GM18511 (cell line): ENCODE data around the gene SARNP.

ENCODE experiments used
- ATAC-seq: cut with Tn5 transposase; IDR thresholded peaks from one replicate; pipeline ENCODE4 v1.9.1; 2021; ENCODE audit warnings: mild to moderate bottlenecking, moderate library complexity; ENCODE audit not compliant: unreplicated experiment

The SARNP gene

DNA sequence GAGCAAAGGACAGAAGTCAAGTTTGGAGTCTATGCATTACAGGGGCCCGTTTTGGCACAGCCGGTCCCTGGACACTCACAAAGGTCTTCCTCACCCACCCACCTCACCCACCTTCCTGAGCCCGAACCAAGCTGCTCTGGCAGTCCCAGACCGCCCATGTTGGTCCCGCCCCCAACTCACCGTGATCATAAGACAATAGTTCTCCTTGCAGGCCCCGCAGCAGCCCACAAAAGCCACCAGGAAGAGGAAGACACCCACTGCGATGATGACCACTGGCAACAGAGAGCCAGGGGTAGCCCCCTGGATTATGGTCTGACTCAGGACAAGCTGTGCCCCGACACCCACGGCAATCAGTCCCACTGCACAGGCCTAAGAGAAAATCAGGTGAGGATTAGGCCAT is 90.6 kb downstream of the SARNP start:
- ATAC-seq = no peak

DNA sequence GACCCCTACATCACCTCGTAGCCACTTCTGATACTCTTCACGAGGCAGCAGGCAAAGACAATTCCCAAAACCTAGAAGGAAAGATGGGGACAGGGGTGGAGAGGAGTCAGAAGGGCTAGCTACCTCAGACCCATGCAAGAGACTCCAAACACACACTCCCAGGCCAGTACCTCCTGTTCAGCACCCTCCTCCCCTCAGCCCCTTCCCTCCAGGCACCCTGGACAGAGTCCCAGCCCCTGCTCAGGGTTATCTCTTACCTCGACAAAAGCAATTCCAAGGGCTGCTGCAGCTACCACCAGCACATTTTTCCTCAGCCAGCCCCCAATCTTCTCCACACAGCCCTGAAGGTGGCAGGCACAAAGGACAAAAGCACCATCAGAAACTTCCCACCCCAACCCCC is 92.0 kb downstream of the SARNP start:
- ATAC-seq = no peak

DNA sequence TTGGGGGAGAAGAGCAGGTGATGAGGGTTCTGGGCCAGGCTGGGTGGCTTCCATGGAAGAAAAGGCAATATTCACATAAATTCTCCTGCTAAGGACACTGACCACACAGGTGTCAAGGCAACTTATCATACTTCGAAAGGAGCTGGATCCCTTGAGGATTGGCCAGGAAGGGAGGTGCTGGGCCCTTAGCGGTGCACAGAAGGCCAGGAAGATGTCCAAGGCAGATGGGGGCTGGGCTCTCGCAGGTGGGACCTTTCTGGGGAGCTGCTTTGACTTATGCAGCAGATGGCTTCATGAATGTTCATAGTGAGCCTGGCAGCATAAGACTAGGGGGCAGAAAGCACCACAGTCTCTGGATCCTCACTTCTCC is 92.6 kb downstream of the SARNP start:
- ATAC-seq = no peak

DNA sequence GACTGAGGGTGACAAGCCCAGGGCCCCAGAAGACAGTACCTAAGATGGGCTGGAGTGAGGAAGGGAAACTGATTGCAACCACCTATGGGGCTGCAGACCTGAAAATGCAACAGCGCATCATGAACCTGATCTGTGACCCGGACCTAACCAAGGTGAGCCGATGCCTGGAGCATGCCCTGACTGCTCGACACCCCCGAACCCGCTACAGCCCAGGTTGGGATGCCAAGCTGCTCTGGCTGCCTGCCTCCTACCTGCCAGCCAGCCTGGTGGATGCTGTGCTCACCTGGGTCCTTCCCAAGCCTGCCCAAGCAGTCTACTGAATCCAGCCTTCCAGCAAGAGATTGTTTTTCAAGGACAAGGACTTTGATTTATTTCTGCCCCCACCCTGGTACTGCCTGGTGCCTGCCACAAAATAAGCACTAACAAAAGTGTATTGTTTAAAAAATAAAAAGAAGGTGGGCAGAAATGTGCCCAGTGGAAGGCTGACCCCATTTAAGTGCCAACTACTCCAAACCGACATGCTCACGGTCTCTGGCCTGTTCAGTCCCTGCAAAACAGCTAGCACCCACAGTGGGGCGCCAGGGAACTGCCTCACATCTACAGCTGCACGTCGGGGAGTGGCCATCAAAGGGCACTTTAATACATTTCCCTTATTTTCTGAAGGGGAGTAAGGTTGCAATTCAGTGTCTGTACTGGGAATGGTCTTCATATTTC is 93.1 kb downstream of the SARNP start:
- no peak for ATAC-seq

DNA sequence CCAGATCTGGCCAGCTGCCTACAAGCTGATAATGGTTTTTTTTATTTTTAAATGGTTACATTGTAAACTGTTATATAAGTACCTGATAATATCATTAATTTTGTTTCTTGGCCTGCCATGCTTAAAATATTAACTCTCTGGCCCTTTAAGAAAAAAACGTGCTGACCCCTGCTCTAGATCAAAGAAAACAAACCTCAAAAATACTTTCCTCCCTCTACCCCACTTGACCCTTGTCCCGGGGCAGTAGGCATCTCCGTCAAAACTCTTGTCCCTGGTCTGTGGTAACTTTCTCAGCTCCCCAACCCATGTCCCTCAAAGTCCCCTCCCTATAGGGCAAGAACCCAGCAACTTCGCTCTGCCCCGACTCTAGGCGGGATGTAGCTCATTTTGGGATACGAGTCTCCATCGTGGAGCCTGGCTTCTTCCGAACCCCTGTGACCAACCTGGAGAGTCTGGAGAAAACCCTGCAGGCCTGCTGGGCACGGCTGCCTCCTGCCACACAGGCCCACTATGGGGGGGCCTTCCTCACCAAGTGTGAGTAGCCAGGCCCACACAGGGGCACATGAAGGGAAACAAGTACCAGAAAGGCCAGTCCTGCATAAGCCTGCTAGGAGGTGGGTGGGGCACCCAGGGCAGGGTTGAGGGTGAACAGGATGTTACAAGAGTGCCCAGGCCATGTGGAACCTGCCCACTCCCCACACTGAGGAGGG is 93.9 kb downstream of the SARNP start:
- no peak for ATAC-seq

DNA sequence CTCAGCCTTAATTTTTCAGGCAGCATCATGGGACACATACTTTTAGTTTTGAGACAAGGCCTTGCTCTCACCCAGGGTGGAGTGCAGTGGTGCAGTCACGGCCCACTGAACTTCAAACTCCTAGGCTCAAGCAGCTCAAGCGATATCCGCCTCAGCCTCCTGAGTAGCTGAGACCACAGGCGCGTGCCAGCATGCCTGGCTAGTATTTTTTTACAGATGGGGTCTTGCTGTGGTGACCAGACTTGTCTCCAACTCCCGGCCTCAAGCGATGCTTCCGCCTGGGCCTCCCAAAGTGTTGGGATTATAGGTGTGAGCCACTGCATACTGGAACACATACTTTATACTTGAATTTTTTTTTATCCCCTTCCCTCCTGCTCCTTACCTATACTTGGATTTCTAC is 94.6 kb downstream of the SARNP start:
- no peak for ATAC-seq

DNA sequence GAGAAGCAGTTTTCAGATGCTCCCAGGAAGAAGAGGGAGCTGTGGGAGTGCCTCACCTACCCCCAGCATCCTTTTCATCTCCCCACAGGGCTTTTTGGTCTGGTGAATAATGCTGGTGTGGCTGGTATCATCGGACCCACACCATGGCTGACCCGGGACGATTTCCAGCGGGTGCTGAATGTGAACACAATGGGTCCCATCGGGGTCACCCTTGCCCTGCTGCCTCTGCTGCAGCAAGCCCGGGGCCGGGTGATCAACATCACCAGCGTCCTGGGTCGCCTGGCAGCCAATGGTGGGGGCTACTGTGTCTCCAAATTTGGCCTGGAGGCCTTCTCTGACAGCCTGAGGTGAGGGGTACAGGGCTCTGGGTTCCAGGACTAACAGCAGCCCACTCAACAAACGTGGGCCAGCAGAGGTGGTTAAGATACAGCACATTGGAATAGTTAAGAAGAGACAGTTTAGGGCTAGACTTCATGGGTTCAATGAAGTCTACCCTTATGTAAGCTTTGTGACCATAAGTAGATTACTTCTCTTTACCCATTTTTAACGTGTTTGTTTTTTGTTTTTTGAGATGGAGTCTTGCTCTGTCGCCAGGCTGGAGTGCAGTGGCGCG is 95.8 kb downstream of the SARNP start:
- no peak for ATAC-seq

DNA sequence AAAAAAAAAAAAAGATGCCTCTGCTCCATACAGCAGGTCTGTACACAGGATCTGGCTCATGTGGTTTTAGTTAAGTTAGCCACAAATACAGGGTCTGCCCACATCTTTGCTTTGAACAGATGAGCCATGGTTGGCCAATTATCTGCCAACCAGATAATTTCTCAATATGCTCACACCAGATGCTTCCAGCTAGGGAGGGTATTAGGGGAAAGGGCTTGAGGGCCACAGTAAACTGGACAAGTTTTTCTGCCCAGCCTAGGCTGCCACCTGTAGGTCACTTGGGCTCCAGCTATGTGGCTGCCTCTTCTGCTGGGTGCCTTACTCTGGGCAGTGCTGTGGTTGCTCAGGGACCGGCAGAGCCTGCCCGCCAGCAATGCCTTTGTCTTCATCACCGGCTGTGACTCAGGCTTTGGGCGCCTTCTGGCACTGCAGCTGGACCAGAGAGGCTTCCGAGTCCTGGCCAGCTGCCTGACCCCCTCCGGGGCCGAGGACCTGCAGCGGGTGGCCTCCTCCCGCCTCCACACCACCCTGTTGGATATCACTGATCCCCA is 96.6 kb downstream of the SARNP start:
- ATAC-seq = no peak

DNA sequence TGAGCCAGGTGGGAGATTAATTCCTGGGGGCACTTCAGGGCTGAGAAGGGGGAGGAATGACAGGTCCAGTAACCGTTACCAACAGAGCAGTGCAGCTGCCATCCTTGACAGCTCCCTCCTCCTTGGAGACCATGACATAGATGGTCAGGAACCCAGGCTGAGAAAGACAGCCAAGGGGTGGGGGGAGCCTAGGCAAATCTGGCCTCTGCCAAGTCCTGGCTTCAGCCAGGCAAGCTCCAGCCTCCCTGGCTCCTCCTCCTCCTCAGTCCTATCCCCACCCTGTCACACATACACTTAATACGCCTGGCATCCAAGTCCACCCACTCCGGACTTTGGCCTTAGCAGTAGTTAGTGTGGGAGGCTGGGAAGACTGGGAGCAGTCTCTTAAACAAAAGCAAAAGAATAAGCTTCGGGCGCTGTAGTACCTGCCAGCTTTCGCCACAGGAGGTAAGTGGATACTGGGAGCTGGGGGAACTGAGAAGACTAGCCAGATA is 97.4 kb downstream of the SARNP start, which contains the start of gene RDH5:
Gene RDH5, plus strand, starts transcription at position 323 of the 494 bp plus-strand sequence. CDS start 792 bp downstream, outside the sequence.
- ATAC-seq = no peak

DNA sequence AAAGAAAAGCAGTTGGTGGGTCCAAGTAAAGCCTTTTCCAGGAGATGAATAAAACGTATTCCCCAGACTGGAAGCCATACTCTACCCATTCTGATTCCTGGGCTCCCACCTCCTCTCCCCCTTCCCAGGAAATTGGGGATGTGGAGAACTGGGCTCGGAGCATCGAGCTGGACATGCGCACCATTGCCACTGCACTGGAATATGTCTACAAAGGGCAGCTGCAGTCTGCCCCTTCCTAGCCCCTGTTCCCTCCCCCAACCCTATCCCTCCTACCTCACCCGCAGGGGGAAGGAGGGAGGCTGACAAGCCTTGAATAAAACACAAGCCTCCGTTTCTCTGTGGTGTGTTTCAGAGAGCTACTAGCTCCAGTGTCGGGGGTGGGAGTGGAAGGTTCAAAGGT is 98.2 kb downstream of the SARNP start:
- no peak for ATAC-seq

DNA sequence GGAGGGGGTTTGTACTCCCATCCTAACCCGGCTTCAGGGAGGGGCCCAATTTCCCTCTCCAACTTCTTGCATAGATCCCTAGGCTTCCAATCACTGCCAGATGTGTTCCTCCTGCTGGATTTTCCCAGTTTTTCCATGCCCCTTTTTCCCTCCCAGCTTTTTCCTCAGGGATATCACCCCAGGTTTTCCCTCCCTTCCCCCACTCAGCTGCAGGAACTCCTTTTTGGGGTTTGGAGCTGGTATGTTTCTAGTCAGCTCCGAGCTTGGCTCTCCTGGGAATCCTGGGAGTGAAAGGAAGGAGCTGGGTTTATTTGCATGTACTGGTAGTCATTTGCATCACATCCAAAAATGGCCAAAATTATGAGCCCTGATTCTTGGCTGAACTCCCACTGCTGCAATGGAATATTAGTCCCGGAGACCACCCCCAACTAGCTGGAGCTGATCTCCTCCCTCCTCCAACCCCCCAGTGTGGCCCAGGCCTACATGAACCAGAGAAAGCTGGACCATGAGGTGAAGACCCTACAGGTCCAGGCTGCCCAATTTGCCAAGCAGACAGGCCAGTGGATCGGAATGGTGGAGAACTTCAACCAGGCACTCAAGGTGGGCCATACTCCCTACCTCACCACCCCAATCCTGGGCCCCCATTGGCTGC is 98.8 kb downstream of the SARNP start:
- no peak for ATAC-seq

DNA sequence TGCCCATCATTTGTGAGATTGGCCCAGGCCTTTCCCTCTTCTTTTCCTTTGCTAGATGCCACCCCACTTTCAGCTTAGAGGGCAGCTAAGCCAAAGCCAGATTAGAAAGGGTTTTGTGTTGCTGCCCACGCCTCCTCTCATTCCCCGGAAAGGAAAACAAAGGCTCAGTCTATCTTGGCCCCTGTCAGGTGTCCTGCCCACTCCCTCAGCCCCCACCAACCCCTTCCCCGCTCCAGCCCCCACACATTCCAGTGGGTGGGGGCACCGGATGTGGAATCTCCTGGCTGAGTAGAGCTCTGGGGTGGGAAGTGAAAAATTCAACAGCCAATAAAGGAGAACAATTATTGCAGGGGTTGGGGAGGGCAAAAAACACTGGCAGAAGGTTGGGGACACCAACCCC is 99.5 kb downstream of the SARNP start:
- no peak for ATAC-seq

DNA sequence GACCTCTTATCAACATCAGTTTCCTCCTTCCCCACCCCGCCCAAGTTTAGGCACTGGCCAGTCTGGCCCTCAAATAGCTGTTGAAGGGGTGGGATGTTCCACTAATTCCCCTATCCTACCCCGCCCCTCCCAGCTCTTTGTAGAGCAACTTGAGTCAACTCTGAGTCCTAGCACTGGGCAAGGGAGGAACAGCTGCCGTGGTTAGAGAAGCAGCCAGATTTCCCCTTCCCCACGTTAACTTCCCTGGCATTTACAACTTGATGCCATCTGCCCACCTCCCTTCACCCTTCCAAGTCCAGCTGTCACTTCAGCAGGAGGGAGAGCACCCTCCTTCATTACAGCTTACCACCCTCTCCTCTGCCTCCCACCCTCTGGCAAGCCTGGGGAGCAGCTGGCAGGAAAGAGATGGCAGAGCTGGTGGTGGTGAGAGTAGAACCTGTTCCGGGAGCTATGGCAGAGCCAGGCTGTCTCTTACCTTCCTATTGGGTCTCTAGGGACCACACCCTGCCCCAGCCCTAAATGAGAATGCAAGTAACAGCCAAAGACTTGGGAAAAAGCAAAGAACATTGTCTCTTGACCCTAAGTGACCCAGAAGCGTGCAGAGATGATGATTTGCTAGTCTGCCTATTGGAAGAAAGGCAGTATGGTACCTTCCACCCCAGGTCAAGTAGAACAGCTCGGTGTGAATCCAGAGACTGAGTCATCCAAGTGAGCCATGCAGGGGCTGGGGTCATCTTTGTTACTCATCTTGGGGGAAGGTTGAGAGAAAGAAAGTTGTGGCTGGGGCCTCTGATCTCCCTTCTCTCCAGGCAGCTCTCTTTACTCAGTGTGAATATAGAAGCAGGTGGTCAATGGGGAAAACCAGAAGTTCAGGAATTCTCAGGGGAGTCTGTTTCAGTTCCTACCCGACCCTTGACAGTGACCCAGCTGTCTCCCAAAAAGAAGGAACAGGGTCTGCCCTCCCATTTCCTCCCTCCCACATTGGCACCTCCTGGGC is 100.2 kb downstream of the SARNP start:
- no peak for ATAC-seq

DNA sequence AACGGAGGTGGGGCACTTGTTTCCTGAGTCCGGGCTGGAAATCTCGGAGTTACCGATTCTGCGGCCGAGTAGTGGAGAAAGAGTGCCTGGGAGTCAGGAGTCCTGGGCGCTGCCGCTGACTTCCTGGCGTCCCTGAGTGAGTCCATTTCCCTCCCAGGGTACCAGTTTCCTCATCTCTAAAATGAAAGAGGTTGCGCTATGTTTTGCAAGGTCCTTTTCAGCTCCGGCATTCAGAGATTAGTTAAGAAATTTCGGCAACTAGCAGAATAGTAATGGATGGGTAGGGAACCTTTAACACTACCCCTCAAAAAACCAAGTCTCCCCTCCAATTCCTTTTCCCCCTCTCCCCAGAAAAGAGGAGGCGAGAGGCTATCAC is 101.0 kb downstream of the SARNP start:
- ATAC-seq = peak; percentile 35

DNA sequence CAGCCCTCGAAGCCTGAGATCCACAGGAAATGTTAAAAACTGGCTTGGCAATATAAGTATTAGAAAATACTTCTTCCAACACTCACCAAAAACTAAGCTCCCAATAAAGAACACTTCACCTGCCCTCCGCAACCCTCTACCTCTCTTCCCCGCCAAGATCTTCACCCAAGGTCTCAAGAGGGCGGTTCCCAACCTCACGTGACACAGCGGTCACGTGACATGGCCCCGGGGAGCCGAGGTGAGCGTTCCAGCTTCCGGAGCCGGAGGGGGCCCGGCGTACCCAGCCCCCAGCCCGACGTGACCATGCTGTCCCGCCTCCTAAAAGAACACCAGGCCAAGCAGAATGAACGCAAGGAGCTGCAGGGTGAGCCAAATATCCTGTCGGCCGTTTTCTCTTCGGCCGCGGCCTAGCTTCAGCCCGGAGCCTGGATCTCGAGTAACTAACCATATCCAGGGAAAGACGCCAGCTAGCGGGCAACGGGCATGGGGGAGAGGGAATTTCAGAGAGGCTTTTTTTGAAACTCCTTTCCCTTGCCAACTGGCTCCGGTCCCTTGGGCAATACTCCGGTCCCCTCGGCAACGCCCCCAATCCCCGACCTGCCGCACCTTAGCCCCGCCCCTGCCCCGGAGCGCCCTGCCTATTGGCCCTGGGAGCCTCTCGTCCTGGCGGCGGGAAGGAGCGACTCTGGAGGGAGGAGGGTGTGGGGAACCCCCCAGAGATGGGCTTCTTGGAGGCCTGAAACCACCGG is 101.5 kb downstream of the SARNP start, which contains the start of gene BLOC1S1:
Gene BLOC1S1, plus strand, starts transcription at position 214 of the 749 bp plus-strand sequence. Its CDS starts 6 bp downstream, at position 220.
- peak; percentile 96 for ATAC-seq

DNA sequence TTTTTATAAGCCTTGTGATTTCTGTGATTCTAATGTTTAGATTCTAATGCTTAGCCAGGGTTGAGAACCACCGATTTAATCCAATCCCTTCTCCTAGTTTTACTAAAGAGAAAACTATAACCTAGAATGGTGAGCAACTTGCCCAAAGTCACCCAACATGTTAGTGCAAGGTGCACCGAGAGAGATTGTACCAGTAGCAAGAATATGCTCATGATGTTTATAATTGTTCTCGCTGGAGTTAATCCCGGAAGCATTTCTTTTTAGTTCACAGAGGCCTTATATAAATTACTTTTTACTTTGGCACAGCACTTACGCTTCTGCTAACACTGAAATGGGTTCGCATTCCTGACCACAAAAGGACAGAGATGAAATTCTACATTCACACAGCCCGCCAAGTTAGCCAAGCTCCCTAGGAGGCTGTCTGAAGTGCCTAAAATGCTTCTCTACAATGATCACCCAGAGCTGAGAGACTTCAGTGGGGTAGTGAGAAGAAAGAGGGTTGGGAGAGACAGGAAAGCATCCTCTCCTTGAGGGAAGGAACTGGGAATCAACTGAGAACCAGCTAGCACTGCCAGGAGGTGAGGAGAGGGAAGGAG is 102.3 kb downstream of the SARNP start:
- no peak for ATAC-seq

DNA sequence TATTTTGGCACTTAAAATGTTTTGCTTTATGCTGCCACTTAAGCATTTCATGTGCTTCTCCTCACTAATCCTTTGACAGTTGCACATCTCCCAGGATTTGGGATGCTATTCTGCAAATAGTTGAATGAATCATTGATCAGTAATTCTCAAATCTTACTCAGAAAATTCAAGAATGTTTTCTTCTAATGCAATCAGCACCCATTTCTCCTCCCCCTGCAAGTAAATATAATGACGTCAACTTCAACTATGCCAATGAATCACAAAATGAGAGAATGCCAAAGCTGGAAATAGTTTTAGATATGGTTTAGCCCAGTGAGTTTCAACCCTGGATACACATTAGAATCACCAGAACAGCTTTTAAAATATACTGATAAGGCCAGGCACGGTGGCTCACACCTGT is 103.8 kb downstream of the SARNP start:
- no peak for ATAC-seq

DNA sequence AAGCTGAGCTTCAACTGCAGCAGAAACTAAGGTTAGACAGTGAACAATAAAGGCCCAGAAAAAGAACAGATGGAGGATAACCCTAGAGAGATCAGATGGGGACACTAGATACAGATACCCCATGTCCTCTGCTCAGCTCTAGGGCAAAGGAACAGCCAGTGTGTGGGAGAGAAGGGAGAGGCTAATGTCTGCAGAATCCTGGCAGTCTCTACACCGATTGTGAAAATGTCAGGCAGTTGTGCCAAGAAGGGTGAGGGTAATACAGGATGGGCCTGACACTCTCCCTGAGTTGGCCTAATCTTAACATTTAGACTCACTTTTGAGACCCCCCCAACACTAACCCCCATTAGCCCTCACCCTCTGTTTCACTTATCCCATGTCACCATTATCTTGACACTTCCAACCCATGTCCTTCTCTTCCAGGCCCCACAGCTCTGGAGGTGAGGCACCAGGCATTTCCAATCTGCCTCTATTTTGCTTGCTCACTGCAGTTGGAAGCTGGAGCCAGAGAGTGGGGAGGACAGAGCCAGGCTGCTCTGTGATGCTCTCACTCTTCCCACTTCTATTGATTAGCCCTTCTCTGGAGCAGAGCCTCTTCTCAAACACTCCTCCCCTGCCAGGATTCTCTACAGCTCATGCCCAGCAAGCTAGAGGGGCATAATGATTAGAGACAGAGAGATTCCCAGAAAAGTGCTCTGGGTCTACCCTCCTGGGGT is 104.7 kb downstream of the SARNP start:
- no peak for ATAC-seq
